ENCODE results near the gene PIGS.

The PIGS gene

GRCh38 chr17:28505986-28506665, 65.2 kb downstream of the PIGS start, which contains the start of gene FOXN1:
Gene FOXN1, plus strand, starts transcription at chr17:28506348. Its CDS starts 17,622 bp downstream, at chr17:28523970.
- no peak for DNase-seq

- DNase-seq, result no peak
Observed at GRCh38 chr17:28503420-28503819, 67.9 kb downstream of the PIGS start.
